ENCODE measurements around the gene CTNNA2. TPM values are rescaled to one million over a fixed set of nuclear protein-coding genes. Genes with fewer than 3 reads are reported as not detected.

The CTNNA2 gene
- total RNA-seq, 1 experiment from 2014 or later, result not detected

GRCh38 chr2:80467262-80467811 is 954.5 kb downstream of the CTNNA2 start:
- Histone ChIP-seq H4K20me1 (ENCODE audit: insufficient read depth) (no peaks in the 10 kb centered on the region), H3K4me3 (no peak overlapping the region), H3K27me3 (ENCODE audit: insufficient read depth, low read depth) (peaks cover 20% of the 10 kb centered on the region), H3K4me2 (no peak overlapping the region), H2AFZ (no peak overlapping the region), H3K4me1 (replicated peaks; ENCODE audit: insufficient read depth) (no peaks in the 10 kb centered on the region), H3K9me3 (ENCODE audit: insufficient read depth, low read depth) (no peaks in the 10 kb centered on the region), H3K79me2 (ENCODE audit: low read depth) (no peaks in the 10 kb centered on the region), H3K27ac (no peak overlapping the region), H3K9me2 (ENCODE audit: insufficient read depth) (no peaks in the 10 kb centered on the region), H3F3A (ENCODE audit: insufficient read depth, low read depth) (no peaks in the 10 kb centered on the region), H3K36me3 (ENCODE audit: low read depth) (no peaks in the 10 kb centered on the region)
- TF ChIP-seq EZH2 (IDR thresholded peaks at IDR 0.05; ENCODE audit: low read depth), result no peak
- TF ChIP-seq, protein P1, sequence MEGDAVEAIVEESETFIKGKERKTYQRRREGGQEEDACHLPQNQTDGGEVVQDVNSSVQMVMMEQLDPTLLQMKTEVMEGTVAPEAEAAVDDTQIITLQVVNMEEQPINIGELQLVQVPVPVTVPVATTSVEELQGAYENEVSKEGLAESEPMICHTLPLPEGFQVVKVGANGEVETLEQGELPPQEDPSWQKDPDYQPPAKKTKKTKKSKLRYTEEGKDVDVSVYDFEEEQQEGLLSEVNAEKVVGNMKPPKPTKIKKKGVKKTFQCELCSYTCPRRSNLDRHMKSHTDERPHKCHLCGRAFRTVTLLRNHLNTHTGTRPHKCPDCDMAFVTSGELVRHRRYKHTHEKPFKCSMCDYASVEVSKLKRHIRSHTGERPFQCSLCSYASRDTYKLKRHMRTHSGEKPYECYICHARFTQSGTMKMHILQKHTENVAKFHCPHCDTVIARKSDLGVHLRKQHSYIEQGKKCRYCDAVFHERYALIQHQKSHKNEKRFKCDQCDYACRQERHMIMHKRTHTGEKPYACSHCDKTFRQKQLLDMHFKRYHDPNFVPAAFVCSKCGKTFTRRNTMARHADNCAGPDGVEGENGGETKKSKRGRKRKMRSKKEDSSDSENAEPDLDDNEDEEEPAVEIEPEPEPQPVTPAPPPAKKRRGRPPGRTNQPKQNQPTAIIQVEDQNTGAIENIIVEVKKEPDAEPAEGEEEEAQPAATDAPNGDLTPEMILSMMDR (conservative IDR thresholded peaks at IDR 0.05), result no peak
- ChIA-PET POLR2A (ENCODE audit: unreplicated experiment) (interaction anchor here (0.6 kb wide), 1 partner anchor 38 kb away, joined by 9 read pairs; no protein-coding TSS in a partner anchor), CTCF (no interaction called here)
- DNase-seq, result no peak
- intact Hi-C loops (cut with micrococcal nuclease; ENCODE audit: unreplicated experiment), result no loop called here
- BruUV-seq (replicated peaks), result no TSS peak

GRCh38 chr2:80469428-80469827 is 956.6 kb downstream of the CTNNA2 start:
- BruUV-seq (replicated peaks), result no TSS peak
- H4K20me1 ChIP-seq (ENCODE audit: insufficient read depth), result no peaks in the 10 kb centered on the region
- H3K9me2 ChIP-seq (ENCODE audit: insufficient read depth), result no peaks in the 10 kb centered on the region
- ChIA-PET CTCF (no interaction called here), POLR2A (ENCODE audit: unreplicated experiment) (no interaction called here)
- intact Hi-C loops (cut with micrococcal nuclease; ENCODE audit: unreplicated experiment), result no loop called here
- H3K4me3 ChIP-seq, result no peak overlapping the region
- DNase-seq, result no peak
- TF ChIP-seq, protein P1 (conservative IDR thresholded peaks at IDR 0.05), result no peak
- TF ChIP-seq EZH2 (IDR thresholded peaks at IDR 0.05; ENCODE audit: low read depth), result no peak
- no peaks in the 10 kb centered on the region for H3K36me3 ChIP-seq (ENCODE audit: low read depth)
- H3K79me2 ChIP-seq (ENCODE audit: low read depth), result no peaks in the 10 kb centered on the region
- no peaks in the 10 kb centered on the region for H3K9me3 ChIP-seq (ENCODE audit: insufficient read depth, low read depth)
- H3K4me1 ChIP-seq (replicated peaks; ENCODE audit: insufficient read depth), result no peaks in the 10 kb centered on the region
- H3F3A ChIP-seq (ENCODE audit: insufficient read depth, low read depth), result no peaks in the 10 kb centered on the region
- peaks cover 9% of the 10 kb centered on the region; the same call in 1 of the 2 replicates for H3K27me3 ChIP-seq (ENCODE audit: insufficient read depth, low read depth)
- H2AFZ ChIP-seq, result no peak overlapping the region
- no peak overlapping the region for H3K27ac ChIP-seq
- H3K4me2 ChIP-seq, result no peak overlapping the region

DNA sequence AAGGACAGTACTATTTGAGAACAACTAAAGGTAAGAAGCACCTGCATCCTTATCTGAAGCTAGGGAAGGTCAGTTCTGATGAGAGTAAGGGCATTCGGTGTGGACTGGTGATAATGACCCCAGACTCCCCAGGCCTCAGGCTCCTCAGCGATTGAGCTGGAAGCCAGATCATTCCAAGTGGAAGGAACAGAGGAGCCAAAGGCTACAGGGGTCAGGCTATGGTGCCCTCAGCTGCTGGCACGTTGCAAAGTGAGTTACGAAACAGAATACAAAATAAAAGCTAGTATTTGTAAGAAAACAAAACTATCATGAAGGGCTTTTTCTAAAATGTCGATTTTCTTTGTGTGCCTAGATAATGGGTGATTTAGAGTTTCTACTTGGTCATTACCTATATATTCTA is 960.2 kb downstream of the CTNNA2 start:
- H4K20me1 ChIP-seq (ENCODE audit: insufficient read depth), result no peaks in the 10 kb centered on the region
- H3K4me2 ChIP-seq, result no peak overlapping the region
- no peaks in the 10 kb centered on the region for H3K36me3 ChIP-seq (ENCODE audit: low read depth)
- no peaks in the 10 kb centered on the region for H3K9me3 ChIP-seq (ENCODE audit: insufficient read depth, low read depth)
- no peak overlapping the region for H3K4me3 ChIP-seq
- H3F3A ChIP-seq (ENCODE audit: insufficient read depth, low read depth), result no peaks in the 10 kb centered on the region
- ChIA-PET CTCF (no interaction called here), POLR2A (ENCODE audit: unreplicated experiment) (no interaction called here)
- no peak for DNase-seq
- intact Hi-C loops (cut with micrococcal nuclease; ENCODE audit: unreplicated experiment), result no loop called here
- no TSS peak for BruUV-seq (replicated peaks)
- TF ChIP-seq, protein P1 (conservative IDR thresholded peaks at IDR 0.05), result no peak
- no peak for TF ChIP-seq EZH2 (IDR thresholded peaks at IDR 0.05; ENCODE audit: low read depth)
- H3K9me2 ChIP-seq (ENCODE audit: insufficient read depth), result no peaks in the 10 kb centered on the region
- H3K27me3 ChIP-seq (ENCODE audit: insufficient read depth, low read depth), result peaks cover 5% of the 10 kb centered on the region; the same call in 1 of the 2 replicates
- no peak overlapping the region for H3K27ac ChIP-seq
- no peaks in the 10 kb centered on the region for H3K4me1 ChIP-seq (replicated peaks; ENCODE audit: insufficient read depth)
- H3K79me2 ChIP-seq (ENCODE audit: low read depth), result no peaks in the 10 kb centered on the region
- H2AFZ ChIP-seq, result no peak overlapping the region

Measured in PC-9 (cell line).